Stimulated activated CD4-positive, alpha-beta T cell treated with anti-CD3 and anti-CD28 coated beads, Interleukin-15, amount 100 ng/mL, for 1 hour (primary cell): ENCODE measurements around the gene MEF2A.

Experiments
- DNase-seq, 2 donors: peaks; one replicate each; pipeline ENCODE4 v3.0.0-alpha.2; 2020; ENCODE audit warnings: low read depth in 1 of 2, low spot score in 1 of 2

The MEF2A gene

GRCh38 chr15:99702895-99703602 lies 137.3 kb downstream of the MEF2A start:
- DNase-seq = no peak

GRCh38 chr15:99703603-99704443 lies 138.0 kb downstream of the MEF2A start:
- no peak for DNase-seq

GRCh38 chr15:99704444-99704838 lies 138.7 kb downstream of the MEF2A start:
- DNase-seq = no peak

GRCh38 chr15:99706557-99707303 lies 140.9 kb downstream of the MEF2A start:
- no peak for DNase-seq

- no peak for DNase-seq
Measured at GRCh38 chr15:99707473-99708270, 141.9 kb downstream of the MEF2A start.

- DNase-seq = no peak
Measured at GRCh38 chr15:99708563-99708962, 142.8 kb downstream of the MEF2A start.

GRCh38 chr15:99709243-99709986 lies 143.6 kb downstream of the MEF2A start:
- no peak for DNase-seq

GRCh38 chr15:99711625-99712024 lies 145.8 kb downstream of the MEF2A start:
- DNase-seq = no peak

- DNase-seq = no peak
Measured at GRCh38 chr15:99712415-99712814, 146.6 kb downstream of the MEF2A start.

GRCh38 chr15:99716540-99717095 lies 150.8 kb downstream of the MEF2A start:
- no peak for DNase-seq

- no peak for DNase-seq
Measured at GRCh38 chr15:99717161-99718009, 151.6 kb downstream of the MEF2A start.

- no peak for DNase-seq
Measured at GRCh38 chr15:99718421-99718820, 152.6 kb downstream of the MEF2A start.

- DNase-seq = no peak
Measured at GRCh38 chr15:99719096-99719541, 153.3 kb downstream of the MEF2A start.

GRCh38 chr15:99720533-99720932 lies 154.7 kb downstream of the MEF2A start:
- no peak for DNase-seq

- DNase-seq = no peak
Measured at GRCh38 chr15:99721104-99721778, 155.5 kb downstream of the MEF2A start.

GRCh38 chr15:99721896-99722295 lies 156.1 kb downstream of the MEF2A start:
- no peak for DNase-seq

GRCh38 chr15:99722406-99722805 lies 156.6 kb downstream of the MEF2A start:
- no peak for DNase-seq

GRCh38 chr15:99726333-99726732 lies 160.5 kb downstream of the MEF2A start:
- DNase-seq = no peak
